Gastrocnemius medialis (tissue), 4 donors: ENCODE results near the gene TTC28. TPM values are rescaled to one million over a fixed set of nuclear protein-coding genes. Genes with fewer than 3 reads are reported as not detected.

ENCODE experiments used
- ATAC-seq, 2 donors: fragments of 150-250 bp; one replicate each; pipeline ENCODE4 v1.9.1; 2016
- DNase-seq, 2 donors: peaks; one replicate each; pipeline ENCODE4 v3.0.0-alpha.2; 2019
- H3K27ac ChIP-seq, 4 donors: fragments of 200-600 bp; sonication (generic); 1 replicate in 1 of 4; 2 replicates in 3 of 4; pipeline ENCODE4 v1.5.1; 2016 to 2018; ENCODE audit warnings: mild to moderate bottlenecking in 2 of 4, moderate library complexity in 1 of 4
- H3K27me3 ChIP-seq, 3 donors: fragments of 200-600 bp; sonication (generic) in 2 of 3; 1 replicate in 1 of 3; 2 replicates in 2 of 3; pipeline versions ENCODE4 v1.5.1 to v1.6.0; 2016 to 2019; ENCODE audit warnings: mild to moderate bottlenecking in 1 of 3, moderate library complexity in 1 of 3
- H3K36me3 ChIP-seq, 2 donors: fragments of 200-600 bp; sonication (generic) in 1 of 2; one replicate each; pipeline ENCODE4 v1.5.1; 2017 to 2018
- H3K4me1 ChIP-seq, 2 donors: fragments of 200-600 bp; sonication (generic) in 1 of 2; one replicate each; pipeline ENCODE4 v1.5.1; 2016 to 2017; ENCODE audit warnings: mild to moderate bottlenecking in 2 of 2
- H3K4me3 ChIP-seq, 4 donors: fragments of 200-600 bp; sonication (generic) in 3 of 4; 1 replicate in 1 of 4; 2 replicates in 3 of 4; pipeline ENCODE4 v1.5.1; 2016 to 2019; ENCODE audit warnings: mild to moderate bottlenecking in 2 of 4
- H3K9me3 ChIP-seq, 3 donors: fragments of 200-600 bp; sonication (generic) in 2 of 3; 1 replicate in 1 of 3; 2 replicates in 2 of 3; pipeline ENCODE4 v1.5.1; 2016 to 2019
- CTCF ChIP-seq, 5 experiments: fragments of 450-650 bp in 3 of 5; fragments of 200-600 bp in 2 of 5; sonication (generic) in 2 of 5; IDR thresholded peaks in 4 of 5; conservative IDR thresholded peaks in 1 of 5; 1 replicate in 4 of 5; 2 replicates in 1 of 5; pipeline ENCODE4 v1.5.1; 2016 to 2019; ENCODE audit warnings: antibody characterized with exemption in 5 of 5, mild to moderate bottlenecking in 3 of 5, moderate library complexity in 3 of 5
- POLR2A ChIP-seq, 2 donors: fragments of 450-650 bp; IDR thresholded peaks; one replicate each; pipeline ENCODE4 v1.6.1; 2017; ENCODE audit warnings: antibody characterized with exemption in 2 of 2, mild to moderate bottlenecking in 2 of 2, moderate library complexity in 2 of 2
- in situ Hi-C, 4 donors: fragments of 200-750 bp; cut with MboI; loops; one replicate each; pipeline versions ENCODE4 v1.15.0 to v1.8.0; 2017; ENCODE audit warnings: low sequenced_read_pairs in 4 of 4
- intact Hi-C: fragments of 100-400 bp; cut with DNase I; formaldehyde crosslinking; loops from one replicate; pipeline ENCODE4 v1.15.1; 2023; ENCODE audit warnings: low total_unique reads
- total RNA-seq, 4 donors: library from RNA; depleted of rRNA; stranded (reverse); fragments of >200 nt; gene quantifications; one replicate each; pipeline versions ENCODE4 v1.1.0 to v1.2.3, GENCODE V29; 2016

The TTC28 gene
- total RNA-seq, 4 donors from 2014 or later: 6.3 to 18.1 (median 8.4) TPM

DNA sequence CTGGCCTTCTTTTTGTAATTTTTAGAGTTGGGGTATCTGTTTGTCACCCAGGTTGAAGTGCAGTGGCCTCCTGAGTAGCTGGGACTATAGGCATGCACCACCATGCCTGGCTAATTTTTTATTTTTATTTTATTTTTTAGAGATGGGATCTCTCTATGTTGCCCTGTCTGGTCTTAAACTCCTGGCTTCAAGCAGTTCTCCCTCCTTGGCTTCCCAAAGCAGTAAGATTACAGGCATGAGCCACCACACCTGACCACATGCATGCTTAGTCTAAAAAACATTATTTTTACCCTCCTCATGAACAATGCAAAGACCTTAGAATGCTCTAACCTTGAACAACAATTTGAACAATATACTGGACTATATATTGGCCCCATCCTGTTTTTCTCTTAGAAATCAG lies 738.5 kb downstream of the TTC28 start:
- intact Hi-C loops (no loop called here), in situ Hi-C loops (no loop called here)
- H3K36me3 ChIP-seq: no peaks in the 10 kb centered on the region
- TF ChIP-seq POLR2A (IDR thresholded peaks at IDR 0.05) (no peak), CTCF (IDR thresholded peaks at IDR 0.05 in 4 of 5, conservative IDR thresholded peaks at IDR 0.05 in 1 of 5) (no peak)
- H3K27ac ChIP-seq: no peak overlapping the region
- no peaks in the 10 kb centered on the region for H3K4me1 ChIP-seq
- no peak overlapping the region for H3K4me3 ChIP-seq
- no peak for DNase-seq
- no peaks in the 10 kb centered on the region for H3K9me3 ChIP-seq
- ATAC-seq: no peak
- H3K27me3 ChIP-seq: no peaks in the 10 kb centered on the region

GRCh38 chr22:27937453-27937852 lies 742.2 kb downstream of the TTC28 start:
- ATAC-seq (no peak), DNase-seq (no peak)
- no peak overlapping the region for H3K27ac ChIP-seq
- H3K4me1 ChIP-seq: no peaks in the 10 kb centered on the region
- no peaks in the 10 kb centered on the region for H3K27me3 ChIP-seq
- H3K4me3 ChIP-seq: no peak overlapping the region
- no peaks in the 10 kb centered on the region for H3K9me3 ChIP-seq
- intact Hi-C loops (no loop called here), in situ Hi-C loops (no loop called here)
- no peak for TF ChIP-seq POLR2A (IDR thresholded peaks at IDR 0.05)
- TF ChIP-seq CTCF (IDR thresholded peaks at IDR 0.05 in 4 of 5, conservative IDR thresholded peaks at IDR 0.05 in 1 of 5): no peak
- peaks cover 0 to 6% of the 10 kb centered on the region in 2 donors for H3K36me3 ChIP-seq

DNA sequence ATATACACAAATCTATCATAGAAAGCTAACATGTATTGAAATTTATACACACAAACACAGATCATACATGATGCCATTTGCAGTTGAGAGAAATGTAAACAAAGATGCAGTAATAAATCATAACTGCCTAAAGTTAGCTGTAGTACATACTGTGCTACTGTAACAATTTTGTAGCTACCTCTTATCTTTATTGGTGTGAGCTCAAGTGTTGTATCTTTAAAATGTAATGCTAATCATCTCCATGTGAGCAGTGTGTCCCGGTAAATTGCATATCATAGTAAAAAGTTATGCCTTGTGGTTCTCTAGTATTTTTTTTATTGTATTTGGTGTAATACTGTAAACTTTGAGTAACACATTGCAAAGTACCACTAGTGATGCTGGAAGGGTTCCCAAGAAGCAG lies 743.7 kb downstream of the TTC28 start:
- Histone ChIP-seq H3K36me3 (peaks cover 0 to 6% of the 10 kb centered on the region in 2 donors), H3K4me3 (no peak overlapping the region), H3K9me3 (no peaks in the 10 kb centered on the region), H3K27ac (no peak overlapping the region), H3K27me3 (no peaks in the 10 kb centered on the region), H3K4me1 (no peaks in the 10 kb centered on the region)
- in situ Hi-C loops (no loop called here), intact Hi-C loops (no loop called here)
- DNase-seq (no peak), ATAC-seq (no peak)
- TF ChIP-seq CTCF (IDR thresholded peaks at IDR 0.05 in 4 of 5, conservative IDR thresholded peaks at IDR 0.05 in 1 of 5) (no peak), POLR2A (IDR thresholded peaks at IDR 0.05) (no peak)

DNA sequence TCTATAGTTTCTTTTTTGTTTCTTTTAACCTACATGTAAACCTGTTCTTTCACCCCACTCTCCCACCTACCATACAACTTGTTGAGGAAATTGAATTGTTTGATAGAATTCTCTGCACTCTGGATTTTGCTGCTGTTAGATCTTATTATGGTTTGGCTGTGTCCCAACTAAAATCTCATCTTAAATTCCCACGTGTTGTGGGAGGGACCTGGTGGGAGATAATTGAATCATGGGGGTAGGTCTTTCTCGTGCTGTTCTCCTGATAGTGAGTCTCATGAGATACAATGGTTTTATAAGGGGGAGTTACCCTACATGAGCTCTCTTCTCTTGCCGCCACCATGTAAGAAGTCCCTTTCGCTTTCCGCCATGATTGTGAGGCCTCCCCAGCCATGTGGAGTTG lies 745.6 kb downstream of the TTC28 start:
- Histone ChIP-seq H3K27me3 (no peaks in the 10 kb centered on the region), H3K27ac (no peak overlapping the region), H3K4me1 (no peaks in the 10 kb centered on the region), H3K4me3 (no peak overlapping the region), H3K9me3 (no peaks in the 10 kb centered on the region), H3K36me3 (peaks cover 0 to 6% of the 10 kb centered on the region in 2 donors)
- in situ Hi-C loops (no loop called here), intact Hi-C loops (no loop called here)
- DNase-seq (no peak), ATAC-seq (no peak)
- TF ChIP-seq CTCF (IDR thresholded peaks at IDR 0.05 in 4 of 5, conservative IDR thresholded peaks at IDR 0.05 in 1 of 5): no peak
- no peak for TF ChIP-seq POLR2A (IDR thresholded peaks at IDR 0.05)
